Measurements from ENCODE around the gene ACIN1.
"Not testable (repeated sequence)": the region's sequence is repeated elsewhere in the genome, so short reads cannot be mapped to it uniquely, and the experiment has no call there.

ACIN1 gene

GRCh38 chr14:23108169-23108568 lies 13.2 kb upstream of the ACIN1 start:
- DNase-seq: not testable (repeated sequence)

- not testable (repeated sequence) for DNase-seq
These were observed 12.7 kb upstream of the ACIN1 start for GRCh38 chr14:23107620-23108019.

GRCh38 chr14:23106747-23107045 lies 11.8 kb upstream of the ACIN1 start:
- DNase-seq: no peak

- no peak for DNase-seq
These were observed 10.4 kb upstream of the ACIN1 start for GRCh38 chr14:23105348-23105824.

GRCh38 chr14:23104591-23105347 lies 9.8 kb upstream of the ACIN1 start, which contains the start of gene CIROP:
Gene CIROP, minus strand, starts transcription at chr14:23104989. Its CDS starts 69 bp downstream, at chr14:23104920.
- DNase-seq: no peak

- no peak for DNase-seq
These were observed 9.2 kb upstream of the ACIN1 start for GRCh38 chr14:23104070-23104590.

- no peak for DNase-seq
These were observed 8.6 kb upstream of the ACIN1 start for GRCh38 chr14:23103581-23103980.

GRCh38 chr14:23102801-23103200 lies 7.9 kb upstream of the ACIN1 start:
- DNase-seq: no peak

- DNase-seq: no peak
These were observed 7.2 kb upstream of the ACIN1 start for GRCh38 chr14:23101986-23102625.

GRCh38 chr14:23101213-23101970 lies 6.5 kb upstream of the ACIN1 start:
- no peak for DNase-seq

- no peak for DNase-seq
These were observed 4.4 kb upstream of the ACIN1 start for GRCh38 chr14:23099212-23099861.

GRCh38 chr14:23097786-23098185 lies 2.9 kb upstream of the ACIN1 start:
- no peak for DNase-seq

GRCh38 chr14:23095196-23096108 lies 516 bp upstream of the ACIN1 start, which contains the start of gene C14orf119:
Gene C14orf119, plus strand, starts transcription at chr14:23095505. Its CDS starts 2,154 bp downstream, at chr14:23097659.
- peak; percentile 93 for DNase-seq

GRCh38 chr14:23093991-23094665 lies 808 bp downstream of the ACIN1 start:
- DNase-seq: no peak

GRCh38 chr14:23093526-23093925 lies 1.4 kb downstream of the ACIN1 start:
- no peak for DNase-seq

- DNase-seq: no peak
These were observed 1.8 kb downstream of the ACIN1 start for GRCh38 chr14:23093104-23093503.

GRCh38 chr14:23091294-23092225 lies 3.4 kb downstream of the ACIN1 start:
- DNase-seq: no peak

GRCh38 chr14:23090254-23090636 lies 4.7 kb downstream of the ACIN1 start:
- no peak for DNase-seq

- no peak for DNase-seq
These were observed 5.3 kb downstream of the ACIN1 start for GRCh38 chr14:23089498-23090253.

Measured in right kidney (tissue), 1 donor.